Astrocyte (in vitro differentiated cells and primary cell): ENCODE measurements around the gene ANOS1. TPM values are rescaled to one million over a fixed set of nuclear protein-coding genes. Genes with fewer than 3 reads are reported as not detected.

Source experiments
- DNase-seq: peaks from one replicate; pipeline ENCODE4 v3.0.0-alpha.2; 2010; ENCODE audit warnings: low read depth
- FAIRE-seq: peaks from 2 replicates; lab custom pipeline; 2011; peaks lifted over from hg19 to GRCh38; lab: Jason Lieb, UNC
- H2AFZ ChIP-seq: 2 replicates; pipeline ENCODE4 v1.6.0; 2012; ENCODE audit warnings: low read depth, low read length, inconsistent platforms
- H3K27ac ChIP-seq: 2 replicates; pipeline ENCODE4 v1.5.1; 2011; ENCODE audit warnings: low read depth, low read length, inconsistent platforms
- H3K27me3 ChIP-seq: 2 replicates; pipeline ENCODE4 v1.6.0; 2011; ENCODE audit warnings: low read length, inconsistent platforms; ENCODE audit not compliant: insufficient read depth
- H3K36me3 ChIP-seq: 2 replicates; pipeline ENCODE4 v1.5.1; 2011; ENCODE audit warnings: low read length, inconsistent platforms; ENCODE audit not compliant: insufficient read depth
- H3K4me1 ChIP-seq: 2 replicates; pipeline ENCODE4 v1.5.1; 2011; ENCODE audit warnings: low read length, inconsistent platforms; ENCODE audit not compliant: insufficient read depth
- H3K4me2 ChIP-seq: 2 replicates; pipeline ENCODE4 v1.6.0; 2012; ENCODE audit warnings: low read length, inconsistent platforms
- H3K4me3 ChIP-seq: 2 replicates; pipeline ENCODE4 v1.5.1; 2011; ENCODE audit warnings: low read depth, mild to moderate bottlenecking, low read length, inconsistent platforms; ENCODE audit not compliant: insufficient read depth
- H3K79me2 ChIP-seq: 2 replicates; pipeline ENCODE4 v1.6.0; 2012; ENCODE audit warnings: mild to moderate bottlenecking, low read length, inconsistent platforms; ENCODE audit not compliant: insufficient read depth
- H3K9ac ChIP-seq: 2 replicates; pipeline ENCODE4 v1.6.0; 2012; ENCODE audit warnings: mild to moderate bottlenecking, low read length, inconsistent platforms
- H3K9me3 ChIP-seq: 2 replicates; pipeline ENCODE4 v1.5.1; 2012; ENCODE audit warnings: low read depth, mild to moderate bottlenecking, low read length, inconsistent platforms; ENCODE audit not compliant: insufficient read depth
- H4K20me1 ChIP-seq: 2 replicates; pipeline ENCODE4 v1.6.0; 2012; ENCODE audit warnings: low read length, inconsistent platforms; ENCODE audit not compliant: insufficient read depth
- H3K27ac Mint-ChIP-seq: one replicate; pipeline ENCODE4 v1.8.0; 2021; ENCODE audit warnings: mild to moderate bottlenecking, mixed read lengths; ENCODE audit not compliant: unreplicated experiment
- H3K27me3 Mint-ChIP-seq: one replicate; pipeline ENCODE4 v1.8.0; 2021; ENCODE audit warnings: low read depth, mixed read lengths; ENCODE audit not compliant: unreplicated experiment
- H3K36me3 Mint-ChIP-seq: one replicate; pipeline ENCODE4 v1.8.0; 2021; ENCODE audit warnings: low read depth, mixed read lengths; ENCODE audit not compliant: unreplicated experiment
- H3K4me1 Mint-ChIP-seq: one replicate; pipeline ENCODE4 v1.8.0; 2021; ENCODE audit warnings: low read depth, mixed read lengths; ENCODE audit not compliant: unreplicated experiment
- H3K4me3 Mint-ChIP-seq: one replicate; pipeline ENCODE4 v1.8.0; 2021; ENCODE audit warnings: mild to moderate bottlenecking, moderate library complexity, mixed read lengths; ENCODE audit not compliant: unreplicated experiment
- H3K9me3 Mint-ChIP-seq: one replicate; pipeline ENCODE4 v1.8.0; 2021; ENCODE audit warnings: mild to moderate bottlenecking, mixed read lengths; ENCODE audit not compliant: unreplicated experiment
- EZH2 ChIP-seq: IDR thresholded peaks from 2 replicates; pipeline ENCODE4 v1.6.1; 2012; ENCODE audit warnings: mild to moderate bottlenecking, low read length, inconsistent platforms; ENCODE audit not compliant: insufficient read depth
- total RNA-seq: library from RNA; stranded (reverse); gene quantifications from 2 replicates; pipeline ENCODE4 v1.2.1, GENCODE V29; 2021
- TF ChIP-seq, protein P1 (sequence below): IDR thresholded peaks from 2 replicates; pipeline ENCODE4 v1.5.1; 2011; ENCODE audit warnings: low read depth, mild to moderate bottlenecking, inconsistent platforms, low read length, moderate library complexity; ENCODE audit not compliant: insufficient read depth

The ANOS1 gene
- total RNA-seq, 1 donor from 2014 or later: 10.0 TPM

DNA sequence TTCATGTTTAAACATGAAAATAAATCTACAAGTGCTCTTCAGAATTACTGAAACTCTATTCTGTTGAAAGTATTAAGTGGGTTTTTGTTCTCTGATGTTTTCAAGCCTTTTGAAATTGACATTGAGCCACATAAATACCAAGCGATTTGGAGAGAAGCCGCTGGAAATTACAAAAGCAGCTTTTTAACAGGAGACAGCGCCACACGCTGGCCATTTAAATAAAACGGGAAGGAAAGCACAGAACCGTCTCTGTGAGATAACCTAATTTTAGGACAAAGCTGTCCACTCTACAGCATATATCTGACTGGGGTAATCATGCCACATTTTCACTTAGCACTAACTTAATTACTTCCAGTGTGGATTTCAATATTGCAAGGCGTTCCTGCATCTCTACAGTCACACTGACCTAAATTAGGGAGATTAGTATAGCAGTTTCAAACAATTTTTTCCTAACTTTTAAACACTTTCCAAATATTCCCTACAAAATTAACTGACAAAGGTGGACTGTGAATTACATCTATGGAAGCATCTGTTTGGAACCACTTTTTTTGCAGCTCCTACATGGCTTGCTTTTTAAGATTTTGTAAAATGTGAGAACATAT, 6.8 kb upstream of the ANOS1 start:
- Histone ChIP-seq H3K4me3 (no peak overlapping the region), H3K27ac (no peak overlapping the region), H3K4me2 (no peak overlapping the region), H3K4me1 (no peaks in the 10 kb centered on the region), H3K79me2 (no peaks in the 10 kb centered on the region), H3K36me3 (no peaks in the 10 kb centered on the region), H4K20me1 (no peaks in the 10 kb centered on the region), H3K9ac (no peak overlapping the region), H3K27me3 (no peaks in the 10 kb centered on the region), H3K9me3 (no peaks in the 10 kb centered on the region), H2AFZ (no peak overlapping the region)
- no peaks in the 10 kb centered on the region for H3K27me3 Mint-ChIP-seq
- no peak overlapping the region for H3K4me3 Mint-ChIP-seq
- DNase-seq (no peak), FAIRE-seq (no peak)
- H3K9me3 Mint-ChIP-seq: no peaks in the 10 kb centered on the region
- H3K27ac Mint-ChIP-seq: no peak overlapping the region
- H3K36me3 Mint-ChIP-seq: no peaks in the 10 kb centered on the region
- H3K4me1 Mint-ChIP-seq: no peaks in the 10 kb centered on the region
- TF ChIP-seq, protein P1, sequence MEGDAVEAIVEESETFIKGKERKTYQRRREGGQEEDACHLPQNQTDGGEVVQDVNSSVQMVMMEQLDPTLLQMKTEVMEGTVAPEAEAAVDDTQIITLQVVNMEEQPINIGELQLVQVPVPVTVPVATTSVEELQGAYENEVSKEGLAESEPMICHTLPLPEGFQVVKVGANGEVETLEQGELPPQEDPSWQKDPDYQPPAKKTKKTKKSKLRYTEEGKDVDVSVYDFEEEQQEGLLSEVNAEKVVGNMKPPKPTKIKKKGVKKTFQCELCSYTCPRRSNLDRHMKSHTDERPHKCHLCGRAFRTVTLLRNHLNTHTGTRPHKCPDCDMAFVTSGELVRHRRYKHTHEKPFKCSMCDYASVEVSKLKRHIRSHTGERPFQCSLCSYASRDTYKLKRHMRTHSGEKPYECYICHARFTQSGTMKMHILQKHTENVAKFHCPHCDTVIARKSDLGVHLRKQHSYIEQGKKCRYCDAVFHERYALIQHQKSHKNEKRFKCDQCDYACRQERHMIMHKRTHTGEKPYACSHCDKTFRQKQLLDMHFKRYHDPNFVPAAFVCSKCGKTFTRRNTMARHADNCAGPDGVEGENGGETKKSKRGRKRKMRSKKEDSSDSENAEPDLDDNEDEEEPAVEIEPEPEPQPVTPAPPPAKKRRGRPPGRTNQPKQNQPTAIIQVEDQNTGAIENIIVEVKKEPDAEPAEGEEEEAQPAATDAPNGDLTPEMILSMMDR: peak; percentile 60
- no peak for TF ChIP-seq EZH2

DNA sequence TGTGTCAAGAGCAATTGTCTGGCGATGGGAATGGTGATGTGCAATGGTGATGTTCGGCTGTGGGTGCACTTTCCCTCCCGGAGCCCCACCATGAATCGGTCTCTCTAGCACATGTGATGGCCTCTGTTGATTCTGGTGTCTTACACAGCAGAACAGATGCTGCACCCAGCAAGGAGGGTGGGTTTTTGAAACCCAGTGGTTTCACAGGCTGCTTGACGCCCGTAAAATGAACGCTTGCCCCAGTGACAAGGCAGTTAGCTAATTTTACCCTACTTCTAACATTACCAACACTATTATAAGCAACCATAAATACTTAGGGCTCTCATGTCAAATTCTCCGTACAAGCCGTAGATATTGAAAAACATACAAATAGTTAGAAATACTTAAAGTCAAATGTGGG, 5.9 kb upstream of the ANOS1 start:
- Histone ChIP-seq H3K36me3 (no peaks in the 10 kb centered on the region), H3K27me3 (no peaks in the 10 kb centered on the region), H3K4me3 (no peak overlapping the region), H4K20me1 (no peaks in the 10 kb centered on the region), H3K27ac (no peak overlapping the region), H3K4me2 (no peak overlapping the region), H3K79me2 (no peaks in the 10 kb centered on the region), H3K9ac (no peak overlapping the region), H3K4me1 (no peaks in the 10 kb centered on the region), H3K9me3 (no peaks in the 10 kb centered on the region), H2AFZ (no peak overlapping the region)
- FAIRE-seq (no peak), DNase-seq (no peak)
- no peaks in the 10 kb centered on the region for H3K36me3 Mint-ChIP-seq
- H3K27me3 Mint-ChIP-seq: peaks cover 2% of the 10 kb centered on the region
- no peak overlapping the region for H3K27ac Mint-ChIP-seq
- TF ChIP-seq, protein P1: no peak
- no peak for TF ChIP-seq EZH2
- H3K4me3 Mint-ChIP-seq: no peak overlapping the region
- no peaks in the 10 kb centered on the region for H3K9me3 Mint-ChIP-seq
- H3K4me1 Mint-ChIP-seq: no peaks in the 10 kb centered on the region

DNA sequence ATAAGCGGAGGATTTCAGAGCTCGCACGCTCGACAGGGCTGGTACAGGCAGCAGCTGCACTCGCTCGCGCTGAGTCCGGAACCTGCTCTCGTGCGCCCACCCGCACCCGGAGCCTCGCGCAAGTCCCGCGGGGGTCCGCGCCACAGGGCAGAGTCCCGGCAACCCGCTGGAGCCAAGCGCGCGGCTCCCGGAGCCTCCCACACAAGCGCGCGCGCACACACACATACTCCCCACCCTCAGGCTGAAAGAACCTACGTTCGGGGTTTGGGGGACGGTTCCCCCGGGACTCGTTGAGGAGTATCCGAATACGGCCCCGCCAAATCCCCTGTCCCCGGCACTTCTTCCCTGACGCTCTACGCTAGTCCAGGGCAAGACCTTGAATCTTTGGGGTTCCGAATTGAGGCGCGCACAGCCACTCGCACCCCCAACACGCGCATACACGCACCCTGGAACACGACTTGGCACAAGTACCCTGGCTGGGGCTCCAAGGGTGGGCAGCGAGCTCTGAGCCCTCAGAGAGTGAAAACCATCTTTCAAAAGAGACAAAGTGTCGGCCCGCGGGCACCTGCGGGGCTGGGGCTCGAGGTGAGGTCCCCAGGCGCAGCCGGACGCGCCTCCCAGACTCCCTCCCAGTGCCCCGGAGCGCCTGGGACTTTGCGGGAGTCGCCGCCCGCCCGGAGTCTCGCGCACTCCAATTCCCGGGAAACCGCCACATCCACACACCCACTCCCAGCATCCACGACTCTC, 952 bp downstream of the ANOS1 start:
- Histone ChIP-seq H3K27ac (no peak overlapping the region), H3K9ac (peak overlapping the region; percentile 69), H3K27me3 (no peaks in the 10 kb centered on the region), H3K9me3 (no peaks in the 10 kb centered on the region), H3K4me3 (peak overlapping the region; percentile 51), H3K36me3 (no peaks in the 10 kb centered on the region), H3K4me1 (peaks cover 2% of the 10 kb centered on the region), H2AFZ (peak overlapping the region; percentile 41), H3K79me2 (no peaks in the 10 kb centered on the region), H3K4me2 (peak overlapping the region; percentile 83), H4K20me1 (peaks cover 10% of the 10 kb centered on the region)
- no peak for TF ChIP-seq EZH2
- TF ChIP-seq, protein P1: no peak
- DNase-seq: no peak
- no peaks in the 10 kb centered on the region for H3K4me1 Mint-ChIP-seq
- peaks cover 4% of the 10 kb centered on the region for H3K27me3 Mint-ChIP-seq
- peak overlapping the region; percentile 85 for H3K4me3 Mint-ChIP-seq
- FAIRE-seq: no peak
- H3K9me3 Mint-ChIP-seq: no peaks in the 10 kb centered on the region
- H3K27ac Mint-ChIP-seq: no peak overlapping the region
- no peaks in the 10 kb centered on the region for H3K36me3 Mint-ChIP-seq
